CD8-positive, alpha-beta memory T cell (primary cell): ENCODE results near the gene KMT2E. TPM values are rescaled to one million over a fixed set of nuclear protein-coding genes. Genes with fewer than 3 reads are reported as not detected.
"Not testable (repeated sequence)": the region's sequence is repeated elsewhere in the genome, so short reads cannot be mapped to it uniquely, and the experiment has no call there.

Experiments used
- CTCF ChIA-PET: fragments of 350-600 bp; sonication (Branson Sonifier 250); formaldehyde crosslinking; loops from one replicate; lab custom pipeline; 2021; ENCODE audit warnings: antibody characterized with exemption; lab: Charles Lee
- POLR2A ChIA-PET: fragments of 350-600 bp; sonication (Branson Sonifier 250); formaldehyde crosslinking; loops from one replicate; lab custom pipeline; 2021; ENCODE audit warnings: antibody characterized with exemption; lab: Charles Lee
- DNase-seq, 5 donors: peaks; one replicate each; pipeline versions ENCODE4 v3.0.0 to v3.0.0-alpha.2; 2020 to 2022; ENCODE audit warnings: mixed read lengths in 1 of 5
- H3K27ac ChIP-seq: one replicate; pipeline ENCODE4 v1.7.0; 2013; ENCODE audit warnings: low read depth, mild to moderate bottlenecking, low read length, moderate library complexity
- H3K27me3 ChIP-seq: 2 replicates; pipeline ENCODE4 v1.7.0; 2013; ENCODE audit warnings: low read length, mild to moderate bottlenecking; ENCODE audit not compliant: insufficient read depth, poor library complexity, severe bottlenecking
- H3K36me3 ChIP-seq: 2 replicates; pipeline ENCODE4 v1.7.0; 2013; ENCODE audit warnings: mild to moderate bottlenecking, low read length, moderate library complexity; ENCODE audit not compliant: insufficient read depth
- H3K4me1 ChIP-seq: 2 replicates; pipeline ENCODE4 v1.7.0; 2013; ENCODE audit warnings: mild to moderate bottlenecking, low read length, moderate library complexity; ENCODE audit not compliant: insufficient read depth
- H3K4me3 ChIP-seq: 2 replicates; pipeline ENCODE4 v1.7.0; 2013; ENCODE audit warnings: mild to moderate bottlenecking, low read length
- H3K9me3 ChIP-seq: 2 replicates; pipeline ENCODE4 v1.7.0; 2013; ENCODE audit warnings: mild to moderate bottlenecking, low read length
- H3K27ac Mint-ChIP-seq, 8 donors: one replicate each; pipeline ENCODE4 v1.8.0; 2020 to 2021; ENCODE audit warnings: mixed read lengths in 8 of 8, mild to moderate bottlenecking in 6 of 8, inconsistent platforms in 3 of 8, moderate library complexity in 3 of 8
- H3K27me3 Mint-ChIP-seq, 2 donors: one replicate each; pipeline ENCODE4 v1.8.0; 2020 to 2021; ENCODE audit warnings: mixed read lengths in 2 of 2, mild to moderate bottlenecking in 1 of 2, moderate library complexity in 1 of 2
- H3K36me3 Mint-ChIP-seq, 3 donors: one replicate each; pipeline ENCODE4 v1.8.0; 2020 to 2021; ENCODE audit warnings: mixed read lengths in 3 of 3, inconsistent platforms in 1 of 3, mild to moderate bottlenecking in 1 of 3
- H3K4me1 Mint-ChIP-seq, 3 donors: one replicate each; pipeline ENCODE4 v1.8.0; 2020 to 2021; ENCODE audit warnings: mixed read lengths in 3 of 3, inconsistent platforms in 1 of 3, mild to moderate bottlenecking in 1 of 3
- H3K4me3 Mint-ChIP-seq, 7 donors: one replicate each; pipeline ENCODE4 v1.8.0; 2020 to 2021; ENCODE audit warnings: mixed read lengths in 7 of 7, mild to moderate bottlenecking in 6 of 7, moderate library complexity in 4 of 7, inconsistent platforms in 2 of 7
- H3K9me3 Mint-ChIP-seq, 5 donors: one replicate each; pipeline ENCODE4 v1.8.0; 2020 to 2022; ENCODE audit warnings: mixed read lengths in 5 of 5, mild to moderate bottlenecking in 3 of 5, moderate library complexity in 2 of 5, inconsistent platforms in 1 of 5
- polyA plus RNA-seq: library from polyadenylated mRNA; unstranded; fragments of 300-500 nt; fragmentation: Illumina TruSeq; gene quantifications from one replicate; pipeline ENCODE4 v1.2.3, GENCODE V29; 2021
- total RNA-seq, 2 experiments: library from RNA; stranded (reverse); gene quantifications; one replicate each; pipeline ENCODE4 v1.2.3, GENCODE V29; 2021

The KMT2E gene
- total and polyA plus RNA-seq, 3 experiments from 2014 or later: 81.0 to 237 (median 87.5) TPM

GRCh38 chr7:105003872-105004510 lies 10.0 kb upstream of the KMT2E start:
- Mint-ChIP-seq H3K27me3 (no peaks in the 10 kb centered on the region), H3K4me3 (peak overlapping the region in 5 of 7 donors; percentile 3 to 67 (median 29)), H3K9me3 (no peaks in the 10 kb centered on the region)

GRCh38 chr7:105005006-105005405 lies 9.0 kb upstream of the KMT2E start:
- H3K36me3 Mint-ChIP-seq: peaks cover 0 to 53% (median 10%) of the 10 kb centered on the region in 3 donors

More at GRCh38 chr7:105003872-105004510, 10.0 kb upstream of the KMT2E start:
- ChIA-PET POLR2A (no interaction called here), CTCF (interaction anchor here (14.8 kb wide), 1 partner anchor 23 kb away, joined by 204 read pairs; no protein-coding TSS in a partner anchor)
- Histone ChIP-seq H3K36me3 (no peaks in the 10 kb centered on the region), H3K27me3 (no peaks in the 10 kb centered on the region), H3K4me1 (peaks cover 91% of the 10 kb centered on the region), H3K27ac (no peak overlapping the region), H3K9me3 (no peaks in the 10 kb centered on the region), H3K4me3 (no peak overlapping the region)
- peaks cover 0 to 53% (median 9%) of the 10 kb centered on the region in 3 donors for H3K36me3 Mint-ChIP-seq
- peaks cover 84 to 94% (median 93%) of the 10 kb centered on the region in 3 donors for H3K4me1 Mint-ChIP-seq
- DNase-seq: no peak
- H3K27ac Mint-ChIP-seq: peak overlapping the region; percentile 65 to 98 (median 84)

GRCh38 chr7:105005486-105005885 lies 8.5 kb upstream of the KMT2E start:
- Mint-ChIP-seq H3K36me3 (peaks cover 0 to 54% (median 8%) of the 10 kb centered on the region in 3 donors), H3K4me1 (peaks cover 83 to 94% (median 93%) of the 10 kb centered on the region in 3 donors), H3K4me3 (peak overlapping the region in 6 of 7 donors; percentile 6 to 78 (median 59)), H3K27ac (peak overlapping the region; percentile 50 to 96 (median 82))
- H3K27me3 Mint-ChIP-seq, H3K9me3 ChIP-seq, POLR2A ChIA-PET, H3K27me3 ChIP-seq, H3K4me3 ChIP-seq, H3K9me3 Mint-ChIP-seq, H3K27ac ChIP-seq, H3K36me3 ChIP-seq, DNase-seq: not testable (repeated sequence)
- CTCF ChIA-PET: interaction anchor here (1.4 to 14.8 kb wide), 3 partner anchors 10 to 24 kb away, joined by 5 to 204 read pairs (median 6); no protein-coding TSS in a partner anchor
- peaks cover 90% of the 10 kb centered on the region for H3K4me1 ChIP-seq

More at GRCh38 chr7:105005006-105005405, 9.0 kb upstream of the KMT2E start:
- H3K27me3 ChIP-seq, DNase-seq, H3K27me3 Mint-ChIP-seq, H3K4me3 ChIP-seq, H3K9me3 ChIP-seq, H3K9me3 Mint-ChIP-seq, POLR2A ChIA-PET, H3K36me3 ChIP-seq, H3K27ac ChIP-seq: not testable (repeated sequence)
- Mint-ChIP-seq H3K27ac (peak overlapping the region; percentile 50 to 98 (median 82)), H3K4me1 (peaks cover 83 to 94% (median 93%) of the 10 kb centered on the region in 3 donors), H3K4me3 (peak overlapping the region; percentile 6 to 78 (median 55))
- CTCF ChIA-PET: interaction anchor here (14.8 kb wide), 1 partner anchor 24 kb away, joined by 204 read pairs; no protein-coding TSS in a partner anchor
- H3K4me1 ChIP-seq: peaks cover 90% of the 10 kb centered on the region

GRCh38 chr7:105006367-105007136 lies 7.5 kb upstream of the KMT2E start:
- H3K27me3 ChIP-seq: no peaks in the 10 kb centered on the region
- no peaks in the 10 kb centered on the region for H3K9me3 Mint-ChIP-seq
- H3K27me3 Mint-ChIP-seq: no peaks in the 10 kb centered on the region
- no peaks in the 10 kb centered on the region for H3K9me3 ChIP-seq
- H3K27ac ChIP-seq: no peak overlapping the region
- peak overlapping the region; percentile 38 to 95 (median 80) for H3K27ac Mint-ChIP-seq
- DNase-seq: no peak
- POLR2A ChIA-PET: interaction anchor here (0.6 to 10.0 kb wide), 3 partner anchors 22 to 80 kb away, joined by 3 to 227 read pairs (median 7); no protein-coding TSS in a partner anchor
- H3K36me3 ChIP-seq: no peaks in the 10 kb centered on the region
- H3K4me1 Mint-ChIP-seq: peaks cover 75 to 86% (median 85%) of the 10 kb centered on the region in 3 donors
- no peak overlapping the region for H3K4me3 ChIP-seq
- peaks cover 0 to 56% (median 8%) of the 10 kb centered on the region in 3 donors for H3K36me3 Mint-ChIP-seq
- H3K4me1 ChIP-seq: peaks cover 80% of the 10 kb centered on the region
- CTCF ChIA-PET: interaction anchor here (1.1 to 14.8 kb wide), 6 partner anchors 9 to 84 kb away, joined by 4 to 204 read pairs (median 5); no protein-coding TSS in a partner anchor
- H3K4me3 Mint-ChIP-seq: peak overlapping the region; percentile 15 to 48 (median 40)

GRCh38 chr7:105007298-105007697 lies 6.7 kb upstream of the KMT2E start:
- Histone ChIP-seq H3K9me3 (no peaks in the 10 kb centered on the region), H3K4me3 (no peak overlapping the region), H3K27ac (no peak overlapping the region), H3K4me1 (peaks cover 72% of the 10 kb centered on the region), H3K27me3 (no peaks in the 10 kb centered on the region), H3K36me3 (no peaks in the 10 kb centered on the region)
- H3K4me3 Mint-ChIP-seq: peak overlapping the region in 4 of 7 donors; percentile 38 to 48 (median 42)
- H3K27ac Mint-ChIP-seq: peak overlapping the region; percentile 38 to 95 (median 80)
- CTCF ChIA-PET: interaction anchor here (1.1 to 14.8 kb wide), 5 partner anchors 9 to 85 kb away, joined by 4 to 204 read pairs (median 5); no protein-coding TSS in a partner anchor
- H3K36me3 Mint-ChIP-seq: peaks cover 0 to 60% (median 9%) of the 10 kb centered on the region in 3 donors
- DNase-seq: no peak
- H3K4me1 Mint-ChIP-seq: peaks cover 68 to 79% (median 77%) of the 10 kb centered on the region in 3 donors
- H3K9me3 Mint-ChIP-seq: no peaks in the 10 kb centered on the region
- peaks cover 0 to 2% of the 10 kb centered on the region in 2 donors for H3K27me3 Mint-ChIP-seq
- POLR2A ChIA-PET: interaction anchor here (0.6 to 10.0 kb wide), 3 partner anchors 23 to 81 kb away, joined by 3 to 227 read pairs (median 7); no protein-coding TSS in a partner anchor

GRCh38 chr7:105009667-105010503 lies 4.1 kb upstream of the KMT2E start:
- peaks cover 42 to 53% (median 52%) of the 10 kb centered on the region in 3 donors for H3K4me1 Mint-ChIP-seq
- H3K27ac Mint-ChIP-seq: peak overlapping the region; percentile 100
- H3K9me3 Mint-ChIP-seq: peaks cover 0 to 17% (median 2%) of the 10 kb centered on the region in 5 donors
- peaks cover 0 to 14% of the 10 kb centered on the region in 2 donors for H3K27me3 Mint-ChIP-seq
- no peaks in the 10 kb centered on the region for H3K9me3 ChIP-seq
- H3K27ac ChIP-seq: peak overlapping the region; percentile 100
- ChIA-PET POLR2A (interaction anchor here (0.5 to 10.0 kb wide), 7 partner anchors 8 to 71 kb away, joined by 3 to 227 read pairs (median 7); no protein-coding TSS in a partner anchor), CTCF (interaction anchor here (1.0 to 14.8 kb wide), 6 partner anchors 11 to 88 kb away, joined by 3 to 204 read pairs (median 5); no protein-coding TSS in a partner anchor)
- H3K4me3 Mint-ChIP-seq: peak overlapping the region; percentile 96 to 100 (median 98)
- peaks cover 0 to 75% (median 9%) of the 10 kb centered on the region in 3 donors for H3K36me3 Mint-ChIP-seq
- H3K4me3 ChIP-seq: peak overlapping the region; percentile 100
- H3K4me1 ChIP-seq: peaks cover 46% of the 10 kb centered on the region
- H3K36me3 ChIP-seq: no peaks in the 10 kb centered on the region
- no peaks in the 10 kb centered on the region for H3K27me3 ChIP-seq
- no peak for DNase-seq
